ENCODE measurements around the gene BLOC1S5. TPM values are rescaled to one million over a fixed set of nuclear protein-coding genes. Genes with fewer than 3 reads are reported as not detected.
A peak's percentile ranks its signal among the peaks of the same experiment; 100 is the strongest.

Gene BLOC1S5
- total and polyA plus RNA-seq, 5 donors from 2014 or later: 11.3 to 31.9 (median 28.2) TPM

DNA sequence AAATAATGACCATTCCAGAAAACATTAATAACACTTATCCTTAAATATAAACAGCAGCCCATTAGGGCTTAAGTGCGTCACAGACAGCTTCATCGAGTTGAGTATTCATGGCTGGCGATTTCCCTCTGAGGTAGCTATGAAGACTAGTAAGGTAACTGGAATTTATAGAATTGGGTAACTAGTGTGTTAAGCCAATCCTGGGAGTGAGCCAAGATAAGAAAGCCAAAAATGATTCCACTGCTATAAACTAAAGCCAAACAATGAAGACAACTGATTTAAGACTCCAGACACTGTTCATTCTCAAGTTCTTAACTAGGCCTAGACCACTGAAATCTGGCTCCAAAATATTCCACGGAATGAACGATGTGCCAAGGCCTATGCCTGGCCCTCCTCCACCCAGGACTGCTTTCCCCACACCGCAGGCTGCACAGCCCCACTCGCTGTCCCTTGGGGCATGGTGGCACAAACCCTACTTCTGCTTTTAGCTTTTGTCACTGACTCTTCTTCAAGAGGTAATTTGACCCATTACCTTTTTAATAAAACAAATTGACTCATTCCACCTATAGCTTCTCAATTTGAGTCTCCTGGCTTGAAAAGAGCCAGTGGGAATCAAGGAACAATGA is 66.0 kb downstream of the BLOC1S5 start:
- Histone ChIP-seq H3K27me3 (ENCODE audit: control insufficient read depth, insufficient read depth, low read length) (no peaks in the 10 kb centered on the region), H3K4me1 (ENCODE audit: control insufficient read depth, insufficient read depth, low read length, poor library complexity, severe bottlenecking) (no peaks in the 10 kb centered on the region), H3K36me3 (ENCODE audit: control insufficient read depth, insufficient read depth, low read length) (no peaks in the 10 kb centered on the region), H3K27ac (ENCODE audit: insufficient read depth, low read length, poor library complexity, severe bottlenecking) (no peak overlapping the region), H3K9me3 (ENCODE audit: control insufficient read depth in 2 of 2, low read length in 2 of 2) (peaks cover 3 to 4% of the 10 kb centered on the region in 2 experiments), H3K4me3 (ENCODE audit: low read depth, low read length) (no peak overlapping the region)
- DNase-seq (no peak), ATAC-seq (ENCODE audit: low read depth in 2 of 2) (no peak)
- H3K4me1 Mint-ChIP-seq: no peaks in the 10 kb centered on the region
- H3K4me3 Mint-ChIP-seq: no peak overlapping the region
- H3K9me3 Mint-ChIP-seq: peaks cover 0 to 3% (median 0%) of the 10 kb centered on the region in 7 donors
- no peak overlapping the region for H3K27ac Mint-ChIP-seq
- no peaks in the 10 kb centered on the region for H3K36me3 Mint-ChIP-seq
- no peaks in the 10 kb centered on the region for H3K27me3 Mint-ChIP-seq

DNA sequence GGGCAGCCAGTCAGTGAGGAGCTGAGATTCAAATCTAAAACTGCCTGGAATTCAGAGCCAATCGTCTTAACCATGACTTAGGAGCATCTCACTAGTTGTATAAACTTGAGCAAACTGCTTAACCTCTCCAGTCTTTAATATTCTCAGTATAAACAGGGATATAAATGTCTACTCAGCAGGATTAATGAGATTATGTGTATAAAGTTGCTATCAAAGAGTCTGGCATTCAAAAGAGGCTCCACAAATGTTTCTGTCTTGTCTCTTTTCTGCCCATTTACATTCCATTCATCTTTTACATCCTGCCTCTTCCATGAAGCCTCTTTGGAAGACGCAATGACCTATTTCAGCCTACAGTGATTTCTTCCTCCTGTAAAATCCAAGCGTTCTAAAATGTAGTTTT is 66.9 kb downstream of the BLOC1S5 start:
- no peak overlapping the region for H3K4me3 ChIP-seq (ENCODE audit: low read depth, low read length)
- H3K4me1 ChIP-seq (ENCODE audit: control insufficient read depth, insufficient read depth, low read length, poor library complexity, severe bottlenecking): no peaks in the 10 kb centered on the region
- Mint-ChIP-seq H3K9me3 (peaks cover 0 to 3% (median 0%) of the 10 kb centered on the region in 7 donors), H3K27me3 (no peaks in the 10 kb centered on the region), H3K27ac (no peak overlapping the region), H3K4me1 (no peaks in the 10 kb centered on the region), H3K36me3 (no peaks in the 10 kb centered on the region), H3K4me3 (no peak overlapping the region)
- peaks cover 3 to 5% of the 10 kb centered on the region in 2 experiments for H3K9me3 ChIP-seq (ENCODE audit: control insufficient read depth in 2 of 2, low read length in 2 of 2)
- no peaks in the 10 kb centered on the region for H3K27me3 ChIP-seq (ENCODE audit: control insufficient read depth, insufficient read depth, low read length)
- ATAC-seq (ENCODE audit: low read depth in 2 of 2): no peak
- DNase-seq: no peak
- no peaks in the 10 kb centered on the region for H3K36me3 ChIP-seq (ENCODE audit: control insufficient read depth, insufficient read depth, low read length)
- no peak overlapping the region for H3K27ac ChIP-seq (ENCODE audit: insufficient read depth, low read length, poor library complexity, severe bottlenecking)

DNA sequence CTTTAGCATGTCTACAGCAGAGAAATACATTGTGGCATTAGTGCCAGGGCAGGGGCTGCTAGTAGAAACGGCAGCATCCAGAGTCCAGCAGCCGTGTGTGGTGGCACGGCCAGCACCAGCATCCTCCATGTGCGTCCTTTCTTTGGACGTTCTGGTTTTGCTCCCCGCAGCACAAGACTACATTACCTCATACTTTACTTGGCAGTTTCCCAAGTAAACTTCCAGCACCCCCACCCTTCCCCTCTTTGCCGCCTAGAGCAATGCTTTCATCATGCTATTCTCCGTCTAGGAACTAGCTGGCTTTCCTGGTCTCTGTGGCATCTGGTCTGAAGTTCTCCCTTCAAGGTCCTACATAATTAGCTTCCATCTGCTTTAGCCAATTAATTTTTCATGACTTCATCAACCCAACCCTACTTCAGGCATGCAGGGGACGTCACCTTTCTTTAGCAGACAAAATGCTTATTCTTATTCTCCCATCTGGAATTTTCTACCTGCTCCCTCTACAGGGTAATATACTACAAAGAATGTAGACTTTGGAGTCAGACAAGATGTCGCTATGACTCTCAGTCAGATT is 67.6 kb downstream of the BLOC1S5 start:
- Histone ChIP-seq H3K9me3 (ENCODE audit: control insufficient read depth in 2 of 2, low read length in 2 of 2) (peaks cover 3 to 5% of the 10 kb centered on the region in 2 experiments), H3K27me3 (ENCODE audit: control insufficient read depth, insufficient read depth, low read length) (no peaks in the 10 kb centered on the region), H3K4me3 (ENCODE audit: low read depth, low read length) (no peak overlapping the region), H3K4me1 (ENCODE audit: control insufficient read depth, insufficient read depth, low read length, poor library complexity, severe bottlenecking) (no peaks in the 10 kb centered on the region), H3K27ac (ENCODE audit: insufficient read depth, low read length, poor library complexity, severe bottlenecking) (no peak overlapping the region), H3K36me3 (ENCODE audit: control insufficient read depth, insufficient read depth, low read length) (no peaks in the 10 kb centered on the region)
- H3K27ac Mint-ChIP-seq: no peak overlapping the region
- no peaks in the 10 kb centered on the region for H3K27me3 Mint-ChIP-seq
- peaks cover 0 to 3% (median 2%) of the 10 kb centered on the region in 7 donors for H3K9me3 Mint-ChIP-seq
- no peak overlapping the region for H3K4me3 Mint-ChIP-seq
- DNase-seq (no peak), ATAC-seq (ENCODE audit: low read depth in 2 of 2) (no peak)
- H3K36me3 Mint-ChIP-seq: no peaks in the 10 kb centered on the region
- H3K4me1 Mint-ChIP-seq: no peaks in the 10 kb centered on the region

DNA sequence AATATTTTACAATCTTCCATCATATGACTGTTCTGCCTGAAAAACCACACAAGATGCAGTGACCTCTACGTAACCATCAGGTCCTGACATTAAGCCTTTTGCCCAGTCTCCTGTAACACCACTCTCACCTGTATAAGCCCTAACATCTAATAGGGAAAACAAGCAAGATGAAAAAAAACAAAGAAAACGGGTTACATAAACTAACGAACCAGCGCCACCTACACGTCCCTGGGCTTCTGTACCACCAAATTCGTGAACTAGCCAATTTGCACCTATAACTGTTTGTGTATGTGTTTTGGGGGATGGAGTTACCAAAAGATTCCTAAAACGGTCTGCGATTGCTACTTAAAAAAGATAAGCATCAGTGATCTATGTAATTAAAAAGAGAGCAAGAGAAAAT is 70.2 kb downstream of the BLOC1S5 start:
- peak overlapping the region in 1 of 3 donors; percentile 2 for H3K27ac Mint-ChIP-seq
- no peak for DNase-seq
- Histone ChIP-seq H3K27me3 (ENCODE audit: control insufficient read depth, insufficient read depth, low read length) (no peaks in the 10 kb centered on the region), H3K4me1 (ENCODE audit: control insufficient read depth, insufficient read depth, low read length, poor library complexity, severe bottlenecking) (no peaks in the 10 kb centered on the region), H3K27ac (ENCODE audit: insufficient read depth, low read length, poor library complexity, severe bottlenecking) (no peak overlapping the region), H3K4me3 (ENCODE audit: low read depth, low read length) (no peak overlapping the region), H3K36me3 (ENCODE audit: control insufficient read depth, insufficient read depth, low read length) (no peaks in the 10 kb centered on the region), H3K9me3 (ENCODE audit: control insufficient read depth in 2 of 2, low read length in 2 of 2) (peaks cover 3 to 5% of the 10 kb centered on the region in 2 experiments)
- peaks cover 0 to 3% (median 2%) of the 10 kb centered on the region in 7 donors for H3K9me3 Mint-ChIP-seq
- no peaks in the 10 kb centered on the region for H3K36me3 Mint-ChIP-seq
- no peaks in the 10 kb centered on the region for H3K4me1 Mint-ChIP-seq
- no peak for ATAC-seq (ENCODE audit: low read depth in 2 of 2)
- H3K4me3 Mint-ChIP-seq: peak overlapping the region in 1 of 4 donors; percentile 4
- H3K27me3 Mint-ChIP-seq: no peaks in the 10 kb centered on the region

DNA sequence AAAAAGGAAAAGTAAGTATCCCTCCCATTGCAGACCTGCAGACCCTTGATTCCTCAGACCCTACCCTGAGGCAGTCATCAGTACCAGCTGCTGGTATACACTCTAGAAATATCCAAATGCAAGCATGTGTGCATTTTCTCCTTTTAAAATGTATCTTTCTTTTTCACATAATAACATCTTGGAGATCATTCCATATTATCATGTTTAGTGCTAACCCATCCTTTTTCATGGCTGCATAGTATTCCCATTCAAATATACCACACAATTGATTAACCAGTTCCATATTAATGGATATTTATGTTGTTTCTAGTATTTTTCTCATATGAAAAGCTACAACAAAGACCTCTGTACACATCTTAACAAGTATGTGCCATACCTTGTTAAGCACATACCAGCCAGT is 70.8 kb downstream of the BLOC1S5 start:
- no peaks in the 10 kb centered on the region for H3K36me3 ChIP-seq (ENCODE audit: control insufficient read depth, insufficient read depth, low read length)
- H3K27me3 ChIP-seq (ENCODE audit: control insufficient read depth, insufficient read depth, low read length): no peaks in the 10 kb centered on the region
- Mint-ChIP-seq H3K9me3 (peaks cover 0 to 3% (median 2%) of the 10 kb centered on the region in 7 donors), H3K36me3 (no peaks in the 10 kb centered on the region), H3K27ac (no peak overlapping the region), H3K27me3 (no peaks in the 10 kb centered on the region), H3K4me1 (no peaks in the 10 kb centered on the region), H3K4me3 (no peak overlapping the region)
- H3K4me1 ChIP-seq (ENCODE audit: control insufficient read depth, insufficient read depth, low read length, poor library complexity, severe bottlenecking): no peaks in the 10 kb centered on the region
- peaks cover 3 to 5% of the 10 kb centered on the region in 2 experiments for H3K9me3 ChIP-seq (ENCODE audit: control insufficient read depth in 2 of 2, low read length in 2 of 2)
- no peak overlapping the region for H3K27ac ChIP-seq (ENCODE audit: insufficient read depth, low read length, poor library complexity, severe bottlenecking)
- no peak for DNase-seq
- ATAC-seq (ENCODE audit: low read depth in 2 of 2): no peak
- H3K4me3 ChIP-seq (ENCODE audit: low read depth, low read length): no peak overlapping the region

DNA sequence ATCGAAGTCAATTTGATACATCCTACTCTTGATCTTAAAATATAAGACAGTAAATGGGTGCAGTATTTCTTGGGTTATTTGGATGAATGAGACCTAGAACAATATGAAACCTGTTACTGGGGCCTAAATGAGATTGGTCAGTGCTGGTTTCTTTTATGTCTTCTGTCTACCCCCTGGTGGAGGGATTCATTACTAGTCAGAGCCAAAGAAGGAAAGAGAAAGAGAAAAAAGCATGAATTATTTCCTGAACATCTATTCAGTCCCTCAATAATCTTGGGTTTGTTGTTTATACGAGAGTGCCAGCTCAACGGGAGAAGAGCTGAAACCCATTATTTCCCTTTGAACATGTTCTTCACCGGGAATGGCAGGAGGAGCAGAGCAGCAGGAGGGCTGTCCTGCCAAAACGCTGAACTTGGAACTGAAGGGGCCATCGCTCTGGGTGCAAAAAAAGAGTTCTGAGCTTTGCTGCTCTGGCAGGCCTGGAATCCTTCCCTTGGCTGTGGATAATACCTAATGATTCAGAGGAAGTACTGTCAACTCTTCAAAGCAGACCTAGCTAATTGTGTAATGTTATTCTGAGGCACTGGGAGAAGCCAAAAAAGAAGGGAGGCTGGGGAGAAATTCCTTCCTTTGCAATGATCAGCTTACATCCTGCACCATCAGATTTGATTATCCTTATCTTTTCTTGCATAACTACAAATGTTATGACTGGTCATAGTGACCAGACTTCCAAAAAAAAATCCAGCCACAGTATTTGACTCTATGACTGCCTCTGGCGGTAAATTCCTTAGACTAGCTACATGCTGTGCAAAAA is 72.0 kb downstream of the BLOC1S5 start:
- H3K27me3 Mint-ChIP-seq: no peaks in the 10 kb centered on the region
- H3K4me1 ChIP-seq (ENCODE audit: control insufficient read depth, insufficient read depth, low read length, poor library complexity, severe bottlenecking): no peaks in the 10 kb centered on the region
- no peak overlapping the region for H3K27ac ChIP-seq (ENCODE audit: insufficient read depth, low read length, poor library complexity, severe bottlenecking)
- H3K4me3 ChIP-seq (ENCODE audit: low read depth, low read length): no peak overlapping the region
- H3K36me3 Mint-ChIP-seq: no peaks in the 10 kb centered on the region
- ATAC-seq (ENCODE audit: low read depth in 2 of 2): no peak
- no peaks in the 10 kb centered on the region for H3K27me3 ChIP-seq (ENCODE audit: control insufficient read depth, insufficient read depth, low read length)
- H3K9me3 Mint-ChIP-seq: peaks cover 0 to 3% (median 2%) of the 10 kb centered on the region in 7 donors
- DNase-seq: peak in 1 of 3 donors; percentile 6
- no peaks in the 10 kb centered on the region for H3K4me1 Mint-ChIP-seq
- no peak overlapping the region for H3K27ac Mint-ChIP-seq
- peaks cover 3 to 5% of the 10 kb centered on the region in 2 experiments for H3K9me3 ChIP-seq (ENCODE audit: control insufficient read depth in 2 of 2, low read length in 2 of 2)
- H3K36me3 ChIP-seq (ENCODE audit: control insufficient read depth, insufficient read depth, low read length): no peaks in the 10 kb centered on the region
- H3K4me3 Mint-ChIP-seq: no peak overlapping the region

DNA sequence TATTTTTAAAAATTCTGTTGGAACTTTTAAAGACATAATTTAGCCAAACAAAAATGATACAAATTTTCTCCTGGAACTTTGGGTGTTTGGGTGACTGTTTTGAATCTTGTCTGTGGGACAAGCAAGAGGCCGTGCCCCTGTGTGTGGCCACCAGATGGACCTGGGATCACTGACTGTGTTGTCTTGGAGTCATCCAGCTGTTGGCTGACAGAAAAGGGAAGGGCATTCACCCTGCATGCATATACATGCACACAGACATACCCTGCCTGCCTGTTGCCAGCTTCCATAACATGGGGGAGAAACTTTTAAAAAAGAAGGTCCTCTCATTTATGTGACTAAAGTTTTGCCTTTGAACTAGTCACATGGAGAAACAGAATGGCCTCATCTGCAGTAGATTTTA is 72.7 kb downstream of the BLOC1S5 start:
- H3K36me3 ChIP-seq (ENCODE audit: control insufficient read depth, insufficient read depth, low read length): no peaks in the 10 kb centered on the region
- no peaks in the 10 kb centered on the region for H3K36me3 Mint-ChIP-seq
- H3K27me3 Mint-ChIP-seq: no peaks in the 10 kb centered on the region
- no peaks in the 10 kb centered on the region for H3K27me3 ChIP-seq (ENCODE audit: control insufficient read depth, insufficient read depth, low read length)
- DNase-seq (no peak), ATAC-seq (ENCODE audit: low read depth in 2 of 2) (no peak)
- H3K4me1 ChIP-seq (ENCODE audit: control insufficient read depth, insufficient read depth, low read length, poor library complexity, severe bottlenecking): no peaks in the 10 kb centered on the region
- no peak overlapping the region for H3K4me3 Mint-ChIP-seq
- peaks cover 0 to 4% (median 2%) of the 10 kb centered on the region in 7 donors for H3K9me3 Mint-ChIP-seq
- no peak overlapping the region for H3K27ac ChIP-seq (ENCODE audit: insufficient read depth, low read length, poor library complexity, severe bottlenecking)
- H3K27ac Mint-ChIP-seq: no peak overlapping the region
- no peaks in the 10 kb centered on the region for H3K4me1 Mint-ChIP-seq
- H3K4me3 ChIP-seq (ENCODE audit: low read depth, low read length): no peak overlapping the region
- peaks cover 3 to 5% of the 10 kb centered on the region in 2 experiments for H3K9me3 ChIP-seq (ENCODE audit: control insufficient read depth in 2 of 2, low read length in 2 of 2)

All from CD4-positive, CD25-positive, alpha-beta regulatory T cell (primary cell).